ENCODE data around the gene FOXN3. TPM values are rescaled to one million over a fixed set of nuclear protein-coding genes. Genes with fewer than 3 reads are reported as not detected.
A peak's percentile ranks its signal among the peaks of the same experiment; 100 is the strongest.

Gene FOXN3
- polyA plus RNA-seq, 3 donors = 38.7 to 57.4 (median 42.0) TPM

DNA sequence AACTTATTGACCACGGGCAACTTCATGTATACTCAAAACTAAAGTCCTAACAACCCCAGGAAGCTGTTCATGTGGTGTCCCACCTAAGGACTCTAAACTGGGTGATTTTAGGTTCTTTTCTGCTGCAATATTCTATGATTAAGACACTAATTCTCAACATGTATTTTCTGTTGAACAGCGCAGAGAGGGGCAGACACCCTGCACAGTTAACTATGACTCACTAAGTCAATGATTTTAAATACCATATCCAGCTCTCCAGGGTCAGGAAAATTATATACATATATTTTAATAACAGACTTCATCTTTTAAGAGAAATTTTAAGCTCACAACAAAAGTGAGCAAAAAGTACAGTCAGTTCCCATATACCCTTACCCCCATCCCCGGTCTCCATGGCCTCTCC is 85.0 kb downstream of the FOXN3 start:
- H2AFZ ChIP-seq (ENCODE audit: insufficient read depth, low read depth, low read length, poor library complexity, severe bottlenecking) = no peak overlapping the region
- H3K4me1 ChIP-seq (ENCODE audit: control insufficient read depth in 1 of 2, insufficient read depth in 2 of 2, low read length in 2 of 2) = no peaks in the 10 kb centered on the region
- no peaks in the 10 kb centered on the region for H3K27me3 ChIP-seq (ENCODE audit: control insufficient read depth in 2 of 2, insufficient read depth in 2 of 2, low read length in 2 of 2)
- no peak overlapping the region for H3K9ac ChIP-seq (ENCODE audit: insufficient read depth, low read length, poor library complexity, severe bottlenecking)
- DNase-seq = no peak
- H4K20me1 ChIP-seq (ENCODE audit: insufficient read depth, low read length) = peaks cover 88% of the 10 kb centered on the region
- no peak overlapping the region for H3K4me3 ChIP-seq (replicated peaks in 1 of 3; ENCODE audit: low read depth in 2 of 3, low read length in 3 of 3)
- no peak overlapping the region for H3K4me2 ChIP-seq (replicated peaks; ENCODE audit: extremely low read depth, low read length, poor library complexity, severe bottlenecking)
- TF ChIP-seq, protein P1, sequence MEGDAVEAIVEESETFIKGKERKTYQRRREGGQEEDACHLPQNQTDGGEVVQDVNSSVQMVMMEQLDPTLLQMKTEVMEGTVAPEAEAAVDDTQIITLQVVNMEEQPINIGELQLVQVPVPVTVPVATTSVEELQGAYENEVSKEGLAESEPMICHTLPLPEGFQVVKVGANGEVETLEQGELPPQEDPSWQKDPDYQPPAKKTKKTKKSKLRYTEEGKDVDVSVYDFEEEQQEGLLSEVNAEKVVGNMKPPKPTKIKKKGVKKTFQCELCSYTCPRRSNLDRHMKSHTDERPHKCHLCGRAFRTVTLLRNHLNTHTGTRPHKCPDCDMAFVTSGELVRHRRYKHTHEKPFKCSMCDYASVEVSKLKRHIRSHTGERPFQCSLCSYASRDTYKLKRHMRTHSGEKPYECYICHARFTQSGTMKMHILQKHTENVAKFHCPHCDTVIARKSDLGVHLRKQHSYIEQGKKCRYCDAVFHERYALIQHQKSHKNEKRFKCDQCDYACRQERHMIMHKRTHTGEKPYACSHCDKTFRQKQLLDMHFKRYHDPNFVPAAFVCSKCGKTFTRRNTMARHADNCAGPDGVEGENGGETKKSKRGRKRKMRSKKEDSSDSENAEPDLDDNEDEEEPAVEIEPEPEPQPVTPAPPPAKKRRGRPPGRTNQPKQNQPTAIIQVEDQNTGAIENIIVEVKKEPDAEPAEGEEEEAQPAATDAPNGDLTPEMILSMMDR (IDR thresholded peaks at IDR 0.05) = no peak
- Mint-ChIP-seq H3K27me3 (ENCODE audit: low read depth in 3 of 3) (no peaks in the 10 kb centered on the region), H3K4me1 (peaks cover 15% of the 10 kb centered on the region), H3K27ac (peak overlapping the region in 3 of 7 donors; percentile 26 to 54 (median 39)), H3K9me3 (peaks cover 0 to 3% (median 0%) of the 10 kb centered on the region in 7 donors), H3K4me3 (no peak overlapping the region), H3K36me3 (peaks cover 33 to 35% of the 10 kb centered on the region in 2 donors)
- 100% methylated on average over 1 of the region's 3 CpGs for WGBS (ENCODE audit: insufficient coverage)
- H3K9me3 ChIP-seq (replicated peaks in 1 of 2; ENCODE audit: control insufficient read depth in 1 of 2, insufficient read depth in 1 of 2, low read length in 2 of 2) = no peaks in the 10 kb centered on the region
- peaks cover 76% of the 10 kb centered on the region for H3K79me2 ChIP-seq (ENCODE audit: insufficient read depth, low read length)
- intact Hi-C loops (cut with micrococcal nuclease) = no loop called here
- no peak overlapping the region for H3K27ac ChIP-seq (ENCODE audit: low read depth in 1 of 2, low read length in 2 of 2)
- H3K36me3 ChIP-seq (replicated peaks in 1 of 2; ENCODE audit: control insufficient read depth in 1 of 2, insufficient read depth in 2 of 2, low read length in 2 of 2) = peaks cover 5 to 35% of the 10 kb centered on the region in 2 donors

DNA sequence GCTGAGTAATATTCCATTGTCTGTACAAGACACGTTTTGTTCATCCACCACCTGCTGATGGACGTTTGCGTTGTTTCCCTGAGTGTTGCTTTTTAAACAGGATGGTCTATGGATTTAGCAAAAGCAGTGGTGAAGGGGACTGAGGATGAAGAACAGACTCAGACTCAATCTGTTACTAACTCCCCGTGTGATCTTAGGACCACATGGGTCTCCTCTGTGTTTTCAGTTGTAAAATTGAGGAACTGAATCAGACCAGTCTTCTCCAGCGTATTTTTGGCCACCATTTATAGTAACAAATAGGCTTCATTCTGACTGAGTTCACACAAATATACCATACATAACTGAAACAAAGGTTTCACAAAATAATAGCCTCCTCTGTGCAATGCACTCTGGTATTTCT is 85.6 kb downstream of the FOXN3 start:
- Histone ChIP-seq H3K4me2 (replicated peaks; ENCODE audit: extremely low read depth, low read length, poor library complexity, severe bottlenecking) (no peak overlapping the region), H3K9ac (ENCODE audit: insufficient read depth, low read length, poor library complexity, severe bottlenecking) (no peak overlapping the region), H3K27ac (ENCODE audit: low read depth in 1 of 2, low read length in 2 of 2) (peak overlapping the region in 1 of 2 donors; percentile 37), H3K27me3 (ENCODE audit: control insufficient read depth in 2 of 2, insufficient read depth in 2 of 2, low read length in 2 of 2) (no peaks in the 10 kb centered on the region), H3K9me3 (replicated peaks in 1 of 2; ENCODE audit: control insufficient read depth in 1 of 2, insufficient read depth in 1 of 2, low read length in 2 of 2) (no peaks in the 10 kb centered on the region), H3K36me3 (replicated peaks in 1 of 2; ENCODE audit: control insufficient read depth in 1 of 2, insufficient read depth in 2 of 2, low read length in 2 of 2) (peaks cover 6 to 41% of the 10 kb centered on the region in 2 donors), H3K4me1 (ENCODE audit: control insufficient read depth in 1 of 2, insufficient read depth in 2 of 2, low read length in 2 of 2) (no peaks in the 10 kb centered on the region), H3K79me2 (ENCODE audit: insufficient read depth, low read length) (peaks cover 77% of the 10 kb centered on the region), H3K4me3 (replicated peaks in 1 of 3; ENCODE audit: low read depth in 2 of 3, low read length in 3 of 3) (no peak overlapping the region), H2AFZ (ENCODE audit: insufficient read depth, low read depth, low read length, poor library complexity, severe bottlenecking) (no peak overlapping the region), H4K20me1 (ENCODE audit: insufficient read depth, low read length) (peaks cover 88% of the 10 kb centered on the region)
- H3K27me3 Mint-ChIP-seq (ENCODE audit: low read depth in 3 of 3) = no peaks in the 10 kb centered on the region
- peaks cover 0 to 3% (median 0%) of the 10 kb centered on the region in 7 donors for H3K9me3 Mint-ChIP-seq
- TF ChIP-seq, protein P1 (IDR thresholded peaks at IDR 0.05) = no peak
- H3K27ac Mint-ChIP-seq = peak overlapping the region in 2 of 7 donors; percentile 2 to 26
- no peak for DNase-seq
- WGBS (ENCODE audit: insufficient coverage) = 94% methylated on average over 3 of the region's 5 CpGs
- no peak overlapping the region for H3K4me3 Mint-ChIP-seq
- peaks cover 29 to 36% of the 10 kb centered on the region in 2 donors for H3K36me3 Mint-ChIP-seq
- peaks cover 14% of the 10 kb centered on the region for H3K4me1 Mint-ChIP-seq
- intact Hi-C loops (cut with micrococcal nuclease) = no loop called here

Measured in CD14-positive monocyte (primary cell).